Loucy (cell line): ENCODE measurements around the gene SMIM23.

Experiments used
- CTCF ChIP-seq: fragments of 200-600 bp; sonication (generic); conservative IDR thresholded peaks from 2 replicates; pipeline ENCODE4 v1.5.1; 2014; ENCODE audit warnings: mild to moderate bottlenecking, antibody characterized with exemption, low read length
- EZH2phosphoT487 ChIP-seq: fragments of 200-600 bp; IDR thresholded peaks from 2 replicates; pipeline ENCODE4 v1.6.1; 2018; ENCODE audit warnings: antibody characterized with exemption, mild to moderate bottlenecking, moderate library complexity, borderline replicate concordance

GRCh38 chr5:171813270-171813669 lies 27.7 kb downstream of the SMIM23 start:
- TF ChIP-seq CTCF (no peak), EZH2phosphoT487 (no peak)
